IPS DF 6.9 (cell line): ENCODE data around the gene NTHL1.

Source experiments
- DNase-seq: peaks from one replicate; pipeline ENCODE4 v3.0.0-alpha.2; 2013; ENCODE audit warnings: low read depth, low spot score
- H3K27ac ChIP-seq: one replicate; pipeline ENCODE4 v1.5.1; 2013; ENCODE audit warnings: low read length, control low read depth
- H3K27me3 ChIP-seq: 2 replicates; pipeline ENCODE4 v1.6.1; 2013; ENCODE audit warnings: mild to moderate bottlenecking, low read length; ENCODE audit not compliant: control insufficient read depth, insufficient read depth
- H3K36me3 ChIP-seq: 2 replicates; pipeline ENCODE4 v1.6.1; 2013; ENCODE audit warnings: low read length; ENCODE audit not compliant: control insufficient read depth, insufficient read depth
- H3K4me1 ChIP-seq: 2 replicates; pipeline ENCODE4 v1.6.1; 2013; ENCODE audit warnings: low read length; ENCODE audit not compliant: control insufficient read depth, insufficient read depth
- H3K4me3 ChIP-seq: 2 replicates; pipeline ENCODE4 v1.5.1; 2013; ENCODE audit warnings: mild to moderate bottlenecking, low read length
- H3K9me3 ChIP-seq: 2 replicates; pipeline ENCODE4 v1.6.1; 2013; ENCODE audit warnings: low read length, inconsistent platforms; ENCODE audit not compliant: control insufficient read depth, insufficient read depth
- WGBS: extraction: QIAGEN DNeasy Blood & Tissue Kit; methylation state at CpG from one replicate; pipeline ENCODE4 v1.1.7; 2013; ENCODE audit warnings: mixed read lengths, missing lambda C conversion rate; ENCODE audit not compliant: insufficient read length, insufficient coverage; 5-methylcytosine and 5-hydroxymethylcytosine counted together

The NTHL1 gene

DNA sequence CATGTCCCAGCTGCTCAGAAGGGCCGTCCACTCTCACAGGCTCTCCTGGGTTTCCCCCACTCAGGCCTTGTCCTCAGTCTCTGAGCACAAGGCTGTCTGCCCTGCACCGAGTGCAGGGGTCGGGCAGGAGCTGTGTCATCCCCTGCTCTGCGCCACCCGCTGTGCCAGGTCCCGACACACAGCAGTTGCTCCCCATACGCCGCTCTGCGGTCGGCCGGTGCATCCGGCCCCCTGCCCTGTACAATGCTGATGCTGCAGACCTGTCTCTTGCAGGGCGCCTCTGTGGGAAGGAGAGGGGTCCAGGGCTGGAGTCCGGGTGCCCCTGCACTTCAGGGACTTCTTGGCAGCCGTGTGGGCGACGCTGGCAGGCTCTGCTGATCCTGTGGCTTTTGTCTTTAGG, 6.3 kb upstream of the NTHL1 start:
- peaks cover 6% of the 10 kb centered on the region for H3K36me3 ChIP-seq
- no peaks in the 10 kb centered on the region for H3K9me3 ChIP-seq
- H3K4me3 ChIP-seq = no peak overlapping the region
- H3K4me1 ChIP-seq = no peaks in the 10 kb centered on the region
- H3K27me3 ChIP-seq = no peaks in the 10 kb centered on the region
- no peak for DNase-seq
- no peak overlapping the region for H3K27ac ChIP-seq
- no CpG with 5 or more reads among the region's 17 CpGs for WGBS

DNA sequence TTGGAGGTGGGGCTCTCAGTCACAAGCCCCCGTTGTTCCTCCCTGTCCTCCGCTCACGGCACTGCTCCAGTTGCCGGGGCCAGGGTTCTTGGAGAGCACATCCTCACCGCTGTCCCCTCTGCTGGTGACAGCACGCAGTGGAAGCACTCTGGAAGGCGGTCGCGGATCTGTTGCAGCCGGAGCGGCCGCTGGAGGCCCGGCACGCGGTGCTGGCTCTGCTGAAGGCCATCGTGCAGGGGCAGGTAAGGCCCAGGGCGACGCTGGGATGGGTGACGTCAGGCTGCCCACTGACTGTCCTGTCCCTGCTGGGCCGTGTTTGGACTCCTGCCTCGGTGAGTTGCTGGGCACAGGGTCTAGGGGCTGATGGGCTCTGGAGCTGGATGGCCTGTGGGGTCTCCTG, 5.6 kb upstream of the NTHL1 start:
- H3K36me3 ChIP-seq = peaks cover 6% of the 10 kb centered on the region
- H3K4me1 ChIP-seq = 0 out of 2 replicates have a peak, but pooled peaks cover 2% of the 10 kb centered on the region
- H3K27ac ChIP-seq = no peak overlapping the region
- H3K9me3 ChIP-seq = no peaks in the 10 kb centered on the region
- DNase-seq = no peak
- no peak overlapping the region for H3K4me3 ChIP-seq
- H3K27me3 ChIP-seq = no peaks in the 10 kb centered on the region
- no CpG with 5 or more reads among the region's 21 CpGs for WGBS

DNA sequence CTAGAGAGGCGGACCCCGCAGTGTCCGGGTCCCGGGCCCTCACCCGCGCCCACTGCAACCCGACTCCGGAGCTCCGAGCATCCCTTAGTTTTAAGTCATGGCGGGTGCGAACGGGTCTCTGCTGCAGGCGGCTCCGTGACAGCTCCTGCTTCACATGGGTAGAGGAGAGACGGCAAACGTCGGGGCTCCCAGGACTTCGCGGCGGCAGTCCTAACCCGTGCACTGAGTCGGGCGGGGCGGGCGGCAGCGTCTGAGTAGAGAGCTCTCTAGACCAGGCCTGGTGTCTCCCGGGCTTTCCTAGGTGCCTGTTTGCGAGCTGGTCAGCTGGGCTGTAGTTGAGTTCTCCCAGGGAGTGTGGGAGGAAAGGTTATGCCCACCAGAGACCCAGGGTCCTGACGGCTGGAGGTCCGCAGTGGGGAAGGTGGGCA, 496 bp upstream of the NTHL1 start:
- H3K9me3 ChIP-seq = no peaks in the 10 kb centered on the region
- no peaks in the 10 kb centered on the region for H3K27me3 ChIP-seq
- H3K4me1 ChIP-seq = peaks cover 2% of the 10 kb centered on the region; the same call in 1 of the 2 replicates
- H3K27ac ChIP-seq = no peak overlapping the region
- no peaks in the 10 kb centered on the region for H3K36me3 ChIP-seq
- DNase-seq = no peak
- H3K4me3 ChIP-seq = peak overlapping the region; percentile 72; the same call in 1 of the 2 replicates
- no CpG with 5 or more reads among the region's 30 CpGs for WGBS

DNA sequence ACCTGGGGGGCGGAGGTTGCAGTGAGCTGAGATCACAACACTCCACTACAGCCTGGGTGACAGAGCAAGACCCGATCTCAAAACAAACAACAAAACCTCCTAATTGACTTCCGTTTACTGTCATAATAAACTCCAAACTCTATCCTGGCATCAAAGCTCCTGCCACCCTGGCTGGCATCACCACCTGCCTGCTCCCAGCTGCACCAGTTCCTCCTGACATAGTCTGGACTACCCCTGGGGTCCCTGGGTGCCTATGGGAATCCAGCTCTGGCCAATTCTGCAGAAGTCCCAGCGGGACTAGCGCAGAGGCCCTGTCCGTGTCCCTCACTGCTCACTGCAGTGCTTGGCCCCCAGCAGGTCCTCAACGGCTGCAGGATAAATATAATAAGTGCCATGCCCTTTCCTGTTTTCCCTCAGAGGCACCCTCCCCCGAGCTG, 723 bp downstream of the NTHL1 start:
- H3K4me1 ChIP-seq = peaks cover 2% of the 10 kb centered on the region; the same call in 1 of the 2 replicates
- WGBS = no CpG with 5 or more reads among the region's 8 CpGs
- no peak for DNase-seq
- peak overlapping the region; percentile 72 for H3K4me3 ChIP-seq
- no peaks in the 10 kb centered on the region for H3K27me3 ChIP-seq
- H3K36me3 ChIP-seq = no peaks in the 10 kb centered on the region; the same call in 1 of the 2 replicates
- no peak overlapping the region for H3K27ac ChIP-seq
- no peaks in the 10 kb centered on the region for H3K9me3 ChIP-seq

DNA sequence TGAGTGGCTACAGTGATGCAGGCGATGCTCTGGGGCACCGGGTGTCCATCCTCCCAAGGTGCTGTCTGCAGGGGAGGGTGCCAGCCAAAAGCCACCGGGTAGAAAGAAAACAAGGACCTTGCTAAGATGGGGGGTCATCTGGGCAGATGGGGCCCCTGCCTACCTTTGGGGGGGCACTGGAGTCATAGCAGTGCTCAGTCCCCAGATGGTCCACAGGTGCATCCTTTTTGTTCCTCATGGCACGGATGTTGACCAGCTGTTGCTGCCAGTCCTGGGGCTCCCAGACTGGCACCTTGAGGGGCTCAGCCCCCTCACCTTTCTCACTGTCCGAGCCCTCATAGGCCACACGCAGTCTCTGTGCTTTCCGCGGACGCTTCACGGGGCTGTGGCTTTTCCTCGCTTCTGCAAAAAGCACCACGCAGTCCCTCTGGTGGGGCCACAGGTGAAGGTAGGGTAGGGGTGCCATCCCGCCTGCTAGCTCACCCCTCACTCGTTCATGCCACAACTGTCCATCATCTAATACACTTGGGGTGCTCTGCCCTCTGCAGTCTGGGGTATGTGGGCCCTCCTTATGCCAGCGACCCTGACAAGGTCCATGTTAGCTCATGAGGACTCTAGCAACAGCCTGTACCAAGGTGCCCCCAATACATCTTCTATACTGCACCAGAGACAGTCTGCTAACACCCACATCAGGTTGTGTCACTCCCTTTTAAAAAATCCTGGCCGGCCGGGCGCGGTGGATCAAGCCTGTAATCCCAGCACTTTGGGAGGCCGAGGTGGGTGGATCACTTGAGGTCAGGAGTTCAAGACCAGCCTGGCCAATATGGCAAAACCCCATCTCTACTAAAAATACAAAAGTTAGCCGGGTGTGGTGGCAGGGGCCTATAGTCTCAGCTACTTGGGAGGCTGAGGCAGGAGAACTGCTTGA, 1.4 kb downstream of the NTHL1 start:
- DNase-seq = no peak
- H3K27me3 ChIP-seq = no peaks in the 10 kb centered on the region
- no peak overlapping the region for H3K27ac ChIP-seq
- H3K4me3 ChIP-seq = no peak overlapping the region
- no peaks in the 10 kb centered on the region; the same call in 1 of the 2 replicates for H3K36me3 ChIP-seq
- peaks cover 2% of the 10 kb centered on the region; the same call in 1 of the 2 replicates for H3K4me1 ChIP-seq
- WGBS = no CpG with 5 or more reads among the region's 21 CpGs
- no peaks in the 10 kb centered on the region for H3K9me3 ChIP-seq

DNA sequence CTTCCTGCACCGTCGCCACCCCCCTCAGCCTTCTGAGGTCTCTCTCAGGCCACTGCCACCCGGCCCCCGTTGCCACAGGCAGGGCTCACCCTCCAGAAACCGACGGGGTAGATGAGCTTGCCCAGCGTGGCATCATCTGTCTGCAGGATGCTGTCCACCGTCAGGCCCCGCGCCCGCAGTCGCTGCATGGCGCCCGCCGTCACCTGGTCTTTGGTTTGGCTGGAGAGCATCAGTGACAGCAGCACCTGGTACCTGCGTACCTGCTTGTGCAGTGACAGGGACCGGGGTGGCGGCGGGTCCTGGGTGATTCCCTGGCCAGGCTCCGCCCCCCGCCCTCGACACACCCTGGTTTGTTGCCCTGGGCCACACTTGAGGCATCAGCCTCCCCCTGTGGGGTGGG, 3.1 kb downstream of the NTHL1 start:
- H3K9me3 ChIP-seq = no peaks in the 10 kb centered on the region
- no CpG with 5 or more reads among the region's 22 CpGs for whole genome bisulfite sequencing
- H3K27me3 ChIP-seq = no peaks in the 10 kb centered on the region
- H3K36me3 ChIP-seq = no peaks in the 10 kb centered on the region; the same call in 1 of the 2 replicates
- H3K27ac ChIP-seq = no peak overlapping the region
- DNase-seq = no peak
- no peak overlapping the region for H3K4me3 ChIP-seq
- H3K4me1 ChIP-seq = peaks cover 2% of the 10 kb centered on the region; the same call in 1 of the 2 replicates

DNA sequence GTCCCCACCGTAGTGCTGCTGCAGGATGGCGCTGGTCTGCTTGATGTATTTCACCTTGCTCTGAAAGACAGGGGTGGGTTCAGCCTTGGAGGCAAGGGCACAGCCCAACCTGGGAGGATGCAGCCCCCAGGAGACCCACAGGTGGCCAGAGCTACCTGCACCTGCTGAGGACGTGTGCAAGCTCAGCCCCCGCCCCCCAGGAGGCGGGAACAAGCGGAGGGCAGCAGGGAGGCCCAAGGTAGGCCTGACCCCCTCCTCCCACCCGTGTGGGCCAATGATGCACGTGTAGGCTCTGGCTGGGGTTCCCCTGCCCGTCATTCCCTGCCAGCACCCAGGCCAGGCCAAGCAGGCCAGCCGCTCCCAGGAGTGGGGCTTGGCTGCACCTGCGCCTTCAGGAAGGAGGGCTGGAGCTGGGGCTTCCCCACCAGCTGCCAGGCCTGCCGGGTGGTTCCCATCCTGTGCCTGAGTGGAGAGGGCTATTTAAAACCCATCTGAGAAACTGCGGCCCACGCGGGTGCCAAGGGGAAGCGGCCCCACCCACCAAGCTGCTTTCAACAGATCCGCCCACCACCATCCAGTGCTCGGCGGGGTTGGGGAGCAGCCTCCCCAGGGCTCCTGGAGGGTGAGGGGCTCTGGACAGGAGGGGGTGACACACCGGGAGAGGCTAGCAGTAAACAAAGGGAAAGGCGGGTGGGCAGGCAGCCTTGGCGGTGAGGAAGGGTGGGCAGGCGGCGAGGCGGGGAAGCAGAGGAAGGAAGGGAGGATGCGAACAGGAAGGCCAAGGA, 3.8 kb downstream of the NTHL1 start:
- Histone ChIP-seq H3K27ac (no peak overlapping the region), H3K27me3 (no peaks in the 10 kb centered on the region), H3K4me1 (peaks cover 2% of the 10 kb centered on the region; the same call in 1 of the 2 replicates), H3K9me3 (no peaks in the 10 kb centered on the region), H3K36me3 (no peaks in the 10 kb centered on the region; the same call in 1 of the 2 replicates), H3K4me3 (no peak overlapping the region)
- no CpG with 5 or more reads among the region's 26 CpGs for WGBS
- no peak for DNase-seq

DNA sequence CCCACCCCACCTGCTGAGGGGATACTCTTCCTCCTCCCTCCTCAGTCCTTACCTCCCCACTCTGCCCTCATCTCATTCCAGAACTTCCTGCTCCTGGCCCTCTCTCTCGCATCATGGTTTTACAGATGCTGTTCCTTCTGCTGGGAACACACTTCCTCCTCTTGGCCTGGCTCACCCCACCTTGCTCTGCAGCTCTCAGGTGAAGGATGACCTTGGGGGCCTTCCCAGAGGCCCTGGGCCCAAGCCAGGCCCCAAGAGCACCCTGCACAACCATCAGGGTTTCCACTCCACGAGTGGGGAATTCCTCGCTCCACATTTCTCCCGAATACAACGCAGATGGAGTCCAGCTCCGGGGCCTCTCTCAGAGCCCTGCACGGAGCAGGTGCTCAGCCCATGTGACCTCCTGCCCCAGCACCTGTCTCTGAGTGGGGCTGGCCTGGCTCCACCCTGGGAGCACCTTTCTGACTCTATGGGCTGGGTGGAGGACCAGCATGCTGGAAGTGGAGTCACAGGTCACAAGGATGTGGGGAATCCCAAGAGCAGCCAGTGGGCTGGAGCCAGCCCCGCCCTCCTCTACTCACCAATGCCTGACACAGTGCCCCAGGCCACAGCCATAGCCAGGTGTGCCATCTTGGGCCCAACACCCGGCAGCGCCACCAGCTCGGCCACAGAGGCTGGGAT, 4.5 kb downstream of the NTHL1 start:
- H3K9me3 ChIP-seq = no peaks in the 10 kb centered on the region
- H3K36me3 ChIP-seq = no peaks in the 10 kb centered on the region; the same call in 1 of the 2 replicates
- H3K4me1 ChIP-seq = no peaks in the 10 kb centered on the region; the same call in 1 of the 2 replicates
- no CpG with 5 or more reads among the region's 11 CpGs for WGBS
- DNase-seq = no peak
- H3K27me3 ChIP-seq = no peaks in the 10 kb centered on the region
- H3K4me3 ChIP-seq = no peak overlapping the region
- H3K27ac ChIP-seq = no peak overlapping the region

DNA sequence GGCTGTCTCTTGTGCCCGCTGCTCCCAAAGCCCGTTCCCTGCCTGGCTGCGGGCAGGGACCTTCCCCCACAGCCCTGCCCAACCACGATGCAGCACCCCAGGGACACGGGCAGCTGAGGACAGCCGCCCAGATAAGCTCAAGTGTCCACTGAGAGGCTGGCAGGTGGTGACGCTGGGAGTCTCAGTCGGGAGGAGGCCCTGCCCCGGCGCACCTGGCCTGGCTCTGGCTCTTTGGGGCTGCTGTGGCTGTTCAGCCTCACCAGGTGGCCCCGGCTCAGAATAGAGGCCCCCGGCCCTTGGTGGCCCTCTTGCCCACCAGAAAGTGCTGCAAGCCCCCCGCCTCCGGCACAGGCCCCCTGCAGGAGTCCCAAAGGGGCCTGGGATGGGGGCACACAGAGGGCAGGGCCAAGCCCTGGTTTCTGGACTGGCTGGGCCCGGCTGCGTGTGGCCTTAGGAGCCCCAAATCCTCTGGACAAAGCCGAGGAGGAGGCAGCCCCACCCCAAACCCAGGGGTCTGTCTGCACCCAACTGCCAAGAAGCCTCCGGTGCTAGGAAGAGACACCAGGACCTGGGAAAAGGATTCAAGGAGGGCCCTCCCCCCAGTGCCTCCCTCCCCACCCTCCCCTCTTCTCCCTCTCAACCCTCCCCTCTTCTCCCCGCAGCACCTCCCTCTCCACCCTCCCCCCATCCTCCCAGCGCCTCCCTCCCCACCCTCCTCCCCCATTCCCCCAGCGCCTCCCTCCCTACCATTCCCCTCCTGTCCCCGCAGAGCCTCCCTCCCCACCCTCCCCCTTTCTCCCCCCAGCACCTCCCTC, 5.3 kb downstream of the NTHL1 start:
- no peak overlapping the region for H3K27ac ChIP-seq
- WGBS = no CpG with 5 or more reads among the region's 22 CpGs
- H3K36me3 ChIP-seq = no peaks in the 10 kb centered on the region; the same call in 1 of the 2 replicates
- no peak for DNase-seq
- H3K4me1 ChIP-seq = no peaks in the 10 kb centered on the region; the same call in 1 of the 2 replicates
- no peak overlapping the region; the same call in 1 of the 2 replicates for H3K4me3 ChIP-seq
- H3K27me3 ChIP-seq = no peaks in the 10 kb centered on the region
- no peaks in the 10 kb centered on the region for H3K9me3 ChIP-seq
